DND-41 (cell line): ENCODE data around the gene CHMP2A.

Experiments used
- EZH2 ChIP-seq: IDR thresholded peaks from 3 replicates; pipeline ENCODE4 v1.6.1; 2012; ENCODE audit warnings: borderline replicate concordance, low read depth, mild to moderate bottlenecking, moderate library complexity, low read length, inconsistent platforms; ENCODE audit not compliant: severe bottlenecking
- TF ChIP-seq, protein P1 (sequence below): IDR thresholded peaks from 2 replicates; pipeline ENCODE4 v1.5.1; 2012; ENCODE audit warnings: borderline replicate concordance, low read length, moderate library complexity, mild to moderate bottlenecking; ENCODE audit not compliant: poor library complexity, severe bottlenecking; ENCODE audit errors: extremely low read depth

DNA sequence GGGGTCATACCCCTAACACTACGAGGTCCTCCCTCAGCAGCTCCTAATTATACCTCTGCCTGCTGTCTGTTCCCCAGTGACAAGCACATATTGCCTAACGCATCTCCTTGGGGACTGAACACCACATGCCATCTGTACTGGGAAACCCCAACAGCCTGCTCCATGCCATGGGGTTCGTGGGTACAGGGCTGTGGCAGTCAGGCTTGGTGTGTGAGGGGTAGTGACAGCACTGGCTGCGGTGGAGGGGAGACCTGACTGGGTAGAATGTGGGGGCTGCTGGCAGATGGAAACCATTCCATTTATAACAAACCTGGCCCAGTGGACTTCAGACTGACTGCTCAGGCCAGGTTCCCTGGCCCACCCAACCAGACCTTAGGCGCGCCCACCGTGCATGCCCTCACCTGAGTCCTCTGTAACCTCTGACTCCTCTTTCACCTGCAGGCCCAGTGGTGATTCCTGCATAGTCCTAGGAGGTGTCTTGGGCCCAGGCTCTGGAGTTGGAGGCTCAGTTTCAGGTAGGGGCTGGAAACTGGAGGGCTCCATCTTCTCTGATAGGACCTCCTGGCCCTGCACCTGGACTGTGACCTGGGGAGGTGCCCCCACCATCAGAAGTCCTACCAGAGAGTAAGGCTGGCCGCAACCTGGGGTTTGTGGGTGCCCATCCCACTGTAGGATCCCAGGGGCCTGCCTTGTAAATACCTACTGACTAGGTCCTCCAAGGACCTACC lies 15.2 kb upstream of the CHMP2A start:
- TF ChIP-seq, protein P1, sequence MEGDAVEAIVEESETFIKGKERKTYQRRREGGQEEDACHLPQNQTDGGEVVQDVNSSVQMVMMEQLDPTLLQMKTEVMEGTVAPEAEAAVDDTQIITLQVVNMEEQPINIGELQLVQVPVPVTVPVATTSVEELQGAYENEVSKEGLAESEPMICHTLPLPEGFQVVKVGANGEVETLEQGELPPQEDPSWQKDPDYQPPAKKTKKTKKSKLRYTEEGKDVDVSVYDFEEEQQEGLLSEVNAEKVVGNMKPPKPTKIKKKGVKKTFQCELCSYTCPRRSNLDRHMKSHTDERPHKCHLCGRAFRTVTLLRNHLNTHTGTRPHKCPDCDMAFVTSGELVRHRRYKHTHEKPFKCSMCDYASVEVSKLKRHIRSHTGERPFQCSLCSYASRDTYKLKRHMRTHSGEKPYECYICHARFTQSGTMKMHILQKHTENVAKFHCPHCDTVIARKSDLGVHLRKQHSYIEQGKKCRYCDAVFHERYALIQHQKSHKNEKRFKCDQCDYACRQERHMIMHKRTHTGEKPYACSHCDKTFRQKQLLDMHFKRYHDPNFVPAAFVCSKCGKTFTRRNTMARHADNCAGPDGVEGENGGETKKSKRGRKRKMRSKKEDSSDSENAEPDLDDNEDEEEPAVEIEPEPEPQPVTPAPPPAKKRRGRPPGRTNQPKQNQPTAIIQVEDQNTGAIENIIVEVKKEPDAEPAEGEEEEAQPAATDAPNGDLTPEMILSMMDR = no peak
- no peak for TF ChIP-seq EZH2
